K562 (cell line): Measurements from ENCODE around the gene GYPE. TPM values are rescaled to one million over a fixed set of nuclear protein-coding genes. Genes with fewer than 3 reads are reported as not detected.
"Not testable (repeated sequence)": the region's sequence is repeated elsewhere in the genome, so short reads cannot be mapped to it uniquely, and the experiment has no call there.

Source experiments
- ATAC-seq: fragments of 200-7000 bp; cut with Tn5 transposase; 3 replicates; pipeline ENCODE4 v1.9.1; 2020; ENCODE audit warnings: moderate library complexity
- BruUV-seq: library from RNA; stranded (reverse); fragments of 400-500 nt; replicated peaks from 2 replicates; lab custom pipeline; 2021; lab: Mats Ljungman, UMichigan
- CTCF ChIA-PET: fragments of 300-600 bp; formaldehyde crosslinking; extraction: SDS; loops from one replicate; lab custom pipeline; 2021; ENCODE audit warnings: low intra/inter-chr PET ratio; lab: Yijun Ruan, JAX
- POLR2A ChIA-PET: fragments of 300-600, 350-650 bp; sonication (Branson Sonifier 250); formaldehyde crosslinking; extraction: SDS; loops from one replicate; lab custom pipeline; 2021; ENCODE audit warnings: antibody characterized with exemption, inconsistent platforms; lab: Yijun Ruan, JAX
- DNase-seq, 4 experiments: peaks; one replicate each; pipeline versions ENCODE4 v3.0.0 to v3.0.0-alpha.2; 2011 to 2018; ENCODE audit warnings: low spot score in 3 of 4, mixed read lengths in 3 of 4; ENCODE audit errors: extremely low read depth in 1 of 4
- FAIRE-seq: peaks from 2 replicates; lab custom pipeline; 2011; peaks lifted over from hg19 to GRCh38; lab: Jason Lieb, UNC
- H2AFZ ChIP-seq: 2 replicates; pipeline ENCODE4 v1.6.0; 2011; ENCODE audit warnings: low read depth, low read length, control low read depth, inconsistent platforms
- H3K27ac ChIP-seq: fragments of 200-600 bp; 3 replicates; pipeline ENCODE4 v1.8.0; 2011; ENCODE audit warnings: low read depth, mild to moderate bottlenecking, control low read depth, inconsistent platforms, low read length, moderate library complexity, mixed read lengths; ENCODE audit errors: extremely low read depth
- H3K27me3 ChIP-seq, 2 experiments: fragments of 300-600 bp in 1 of 2; 2 replicates in 1 of 2; 3 replicates in 1 of 2; pipeline versions ENCODE4 v1.6.0 to v1.8.0; 2011; ENCODE audit warnings: inconsistent platforms in 2 of 2, low read length in 2 of 2, mild to moderate bottlenecking in 1 of 2, mixed read lengths in 1 of 2, moderate library complexity in 1 of 2; ENCODE audit not compliant: control insufficient read depth in 2 of 2, insufficient read depth in 2 of 2
- H3K36me3 ChIP-seq: fragments of 300-600 bp; 3 replicates; pipeline ENCODE4 v1.8.0; 2011; ENCODE audit warnings: mild to moderate bottlenecking, low read length, inconsistent platforms; ENCODE audit not compliant: control insufficient read depth, insufficient read depth
- H3K4me1 ChIP-seq, 2 experiments: fragments of 200-600 bp in 1 of 2; replicated peaks in 1 of 2; 2 replicates in 1 of 2; 3 replicates in 1 of 2; pipeline versions ENCODE4 v1.5.1 to v1.8.0; 2011; ENCODE audit warnings: inconsistent platforms in 2 of 2, low read length in 2 of 2, mild to moderate bottlenecking in 1 of 2, mixed read lengths in 1 of 2, moderate library complexity in 1 of 2; ENCODE audit not compliant: control insufficient read depth in 2 of 2, insufficient read depth in 2 of 2
- H3K4me2 ChIP-seq: 2 replicates; pipeline ENCODE4 v1.6.1; 2011; ENCODE audit warnings: low read length, control low read depth, inconsistent platforms, mixed read lengths; ENCODE audit not compliant: insufficient read depth
- H3K4me3 ChIP-seq: fragments of 200-600 bp; sonication (generic), shearing (Covaris generic); 2 replicates; pipeline ENCODE4 v1.5.1; 2016; ENCODE audit warnings: control low read depth, inconsistent platforms
- H3K79me2 ChIP-seq: fragments of 200-600 bp; 3 replicates; pipeline ENCODE4 v1.8.0; 2011; ENCODE audit warnings: low read length, inconsistent platforms; ENCODE audit not compliant: control insufficient read depth, insufficient read depth
- H3K9ac ChIP-seq, 2 experiments: 2 replicates each; pipeline versions ENCODE4 v1.6.0 to v1.6.1; 2011; ENCODE audit warnings: low read depth in 2 of 2, low read length in 2 of 2, control low read depth in 1 of 2, inconsistent platforms in 1 of 2, mild to moderate bottlenecking in 1 of 2, mixed read lengths in 1 of 2; ENCODE audit not compliant: insufficient read depth in 1 of 2
- H3K9me1 ChIP-seq: one replicate; pipeline ENCODE4 v1.6.0; 2011; ENCODE audit warnings: inconsistent platforms, mild to moderate bottlenecking, low read length, moderate library complexity; ENCODE audit not compliant: control insufficient read depth, insufficient read depth
- H3K9me3 ChIP-seq: replicated peaks from 2 replicates; pipeline ENCODE4 v1.5.1; 2011; ENCODE audit warnings: low read depth, low read length, inconsistent platforms; ENCODE audit not compliant: control insufficient read depth, insufficient read depth
- H4K20me1 ChIP-seq: replicated peaks from 2 replicates; pipeline ENCODE4 v1.6.1; 2011; ENCODE audit warnings: low read length, inconsistent platforms, mixed read lengths; ENCODE audit not compliant: control insufficient read depth, insufficient read depth
- ARHGAP35 ChIP-seq: fragments of 450-650 bp; IDR thresholded peaks from 2 replicates; pipeline ENCODE4 v1.6.1; 2018; ENCODE audit not compliant: partially characterized antibody
- DPF2 ChIP-seq: fragments of 450-650 bp; IDR thresholded peaks from 2 replicates; pipeline ENCODE4 v1.6.1; 2016
- EHMT2 ChIP-seq: fragments of 450-650 bp; IDR thresholded peaks from 2 replicates; pipeline ENCODE4 v1.6.1; 2018; ENCODE audit warnings: antibody characterized with exemption
- FOXJ2 ChIP-seq: fragments of 200-800 bp; sonication (Bioruptor generic); IDR thresholded peaks from 2 replicates; pipeline ENCODE4 v1.6.1; 2016; ENCODE audit warnings: missing genetic modification characterization, missing compliant biosample characterization
- HLTF ChIP-seq: fragments of 450-650 bp; IDR thresholded peaks from 2 replicates; pipeline ENCODE4 v1.6.1; 2016
- MTA1 ChIP-seq: fragments of 450-650 bp; IDR thresholded peaks from 2 replicates; pipeline ENCODE4 v1.6.1; 2017; ENCODE audit warnings: borderline replicate concordance
- NBN ChIP-seq: fragments of 450-650 bp; IDR thresholded peaks from 2 replicates; pipeline ENCODE4 v1.6.1; 2016; ENCODE audit warnings: low read depth, mild to moderate bottlenecking
- ZNF512 ChIP-seq: IDR thresholded peaks from 2 replicates; pipeline ENCODE4 v1.6.1; 2016; ENCODE audit warnings: missing genetic modification characterization, missing compliant biosample characterization
- WGBS: fragments of 100-300 bp; shearing (Covaris generic); methylation state at CpG from one replicate; pipeline ENCODE4 v1.1.6; 2016; ENCODE audit warnings: low coverage, mixed read lengths; ENCODE audit not compliant: insufficient coverage; ENCODE audit errors: missing lambda C conversion rate; 5-methylcytosine and 5-hydroxymethylcytosine counted together
- in situ Hi-C: fragments of 300-500 bp; cut with MboI; formaldehyde crosslinking; loops from 4 replicates; pipeline ENCODE4 v1.15.0; 2018; ENCODE audit warnings: inconsistent platforms, mixed read lengths
- intact Hi-C: fragments of 100-400 bp; cut with micrococcal nuclease; formaldehyde crosslinking; loops from 2 replicates; pipeline ENCODE4 v1.14.2; 2022
- polyA plus RNA-seq, 8 experiments: library from polyadenylated mRNA; depleted of rRNA in 4 of 8; stranded (reverse) in 5 of 8; unstranded in 3 of 8; fragments of >200 nt; fragmentation: Nextera tagmentation in 2 of 8; fragmentation: Illumina TruSeq in 1 of 8; extraction: Ambion mirVana in 2 of 8; extraction: Trizol in 1 of 8; gene quantifications; 2 replicates each; pipeline versions ENCODE4 v1.2.1 to v1.2.3, GENCODE V29; 2011 to 2014; ENCODE audit warnings: inconsistent platforms in 1 of 8, missing spikeins in 1 of 8
- total RNA-seq, 7 experiments: library from RNA; depleted of rRNA in 6 of 7; stranded (reverse); fragments of >200 nt in 6 of 7; fragmentation: Illumina TruSeq in 2 of 7; extraction: Trizol in 2 of 7; gene quantifications; 2 replicates each; pipeline versions ENCODE4 v1.2.1 to v1.2.3, GENCODE V29; 2011 to 2021; ENCODE audit warnings: low replicate concordance in 1 of 7
- TF ChIP-seq, protein P1 (sequence below): fragments of 450-650 bp; formaldehyde crosslinking; conservative IDR thresholded peaks from 2 replicates; pipeline ENCODE4 v1.4.0; 2022; ENCODE audit warnings: mild to moderate bottlenecking, missing genetic modification characterization
- TF ChIP-seq, protein P2 (sequence below): fragments of 450-650 bp; IDR thresholded peaks from 2 replicates; pipeline ENCODE4 v1.6.1; 2016; ENCODE audit warnings: low read depth

Gene GYPE
- total and polyA plus RNA-seq, 9 of the 15 experiments (the other 6 are each of a cell fraction or from before 2014, with no cell fraction given): 16.8 to 108 (median 43.7) TPM

- H3K9me1 ChIP-seq, BruUV-seq, H3K4me3 ChIP-seq, CTCF ChIA-PET, H3K4me1 ChIP-seq, H3K79me2 ChIP-seq, H4K20me1 ChIP-seq, H3K9me3 ChIP-seq, intact Hi-C loops, H3K9ac ChIP-seq, H3K27me3 ChIP-seq, H3K4me2 ChIP-seq, DNase-seq, FAIRE-seq, H3K36me3 ChIP-seq, H3K27ac ChIP-seq, in situ Hi-C loops, POLR2A ChIA-PET: not testable (repeated sequence)
- WGBS: 44% methylated on average over 2 of the region's 3 CpGs
- peak; percentile 82 for ATAC-seq
- peak overlapping the region; percentile 44; the same call in 1 of the 2 replicates for H2AFZ ChIP-seq
- 0 out of 2 replicates have a peak, but pooled peaks have one; percentile 21 for TF ChIP-seq HLTF
- TF ChIP-seq EHMT2: peak; percentile 69; the same call in 1 of the 2 replicates
- TF ChIP-seq, protein P1, sequence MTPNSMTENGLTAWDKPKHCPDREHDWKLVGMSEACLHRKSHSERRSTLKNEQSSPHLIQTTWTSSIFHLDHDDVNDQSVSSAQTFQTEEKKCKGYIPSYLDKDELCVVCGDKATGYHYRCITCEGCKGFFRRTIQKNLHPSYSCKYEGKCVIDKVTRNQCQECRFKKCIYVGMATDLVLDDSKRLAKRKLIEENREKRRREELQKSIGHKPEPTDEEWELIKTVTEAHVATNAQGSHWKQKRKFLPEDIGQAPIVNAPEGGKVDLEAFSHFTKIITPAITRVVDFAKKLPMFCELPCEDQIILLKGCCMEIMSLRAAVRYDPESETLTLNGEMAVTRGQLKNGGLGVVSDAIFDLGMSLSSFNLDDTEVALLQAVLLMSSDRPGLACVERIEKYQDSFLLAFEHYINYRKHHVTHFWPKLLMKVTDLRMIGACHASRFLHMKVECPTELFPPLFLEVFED (CRISPR knock-in tag): 0 out of 2 replicates have a peak, but pooled peaks have one; percentile 14
- TF ChIP-seq DPF2: peak; percentile 27; the same call in 1 of the 2 replicates
- peak; percentile 86 for TF ChIP-seq ZNF512 (tag)
- TF ChIP-seq NBN: 0 out of 2 replicates have a peak, but pooled peaks have one; percentile 34
- TF ChIP-seq FOXJ2 (tag): 0 out of 2 replicates have a peak, but pooled peaks have one; percentile 44
- TF ChIP-seq ARHGAP35: peak; percentile 64
- TF ChIP-seq, protein P2, sequence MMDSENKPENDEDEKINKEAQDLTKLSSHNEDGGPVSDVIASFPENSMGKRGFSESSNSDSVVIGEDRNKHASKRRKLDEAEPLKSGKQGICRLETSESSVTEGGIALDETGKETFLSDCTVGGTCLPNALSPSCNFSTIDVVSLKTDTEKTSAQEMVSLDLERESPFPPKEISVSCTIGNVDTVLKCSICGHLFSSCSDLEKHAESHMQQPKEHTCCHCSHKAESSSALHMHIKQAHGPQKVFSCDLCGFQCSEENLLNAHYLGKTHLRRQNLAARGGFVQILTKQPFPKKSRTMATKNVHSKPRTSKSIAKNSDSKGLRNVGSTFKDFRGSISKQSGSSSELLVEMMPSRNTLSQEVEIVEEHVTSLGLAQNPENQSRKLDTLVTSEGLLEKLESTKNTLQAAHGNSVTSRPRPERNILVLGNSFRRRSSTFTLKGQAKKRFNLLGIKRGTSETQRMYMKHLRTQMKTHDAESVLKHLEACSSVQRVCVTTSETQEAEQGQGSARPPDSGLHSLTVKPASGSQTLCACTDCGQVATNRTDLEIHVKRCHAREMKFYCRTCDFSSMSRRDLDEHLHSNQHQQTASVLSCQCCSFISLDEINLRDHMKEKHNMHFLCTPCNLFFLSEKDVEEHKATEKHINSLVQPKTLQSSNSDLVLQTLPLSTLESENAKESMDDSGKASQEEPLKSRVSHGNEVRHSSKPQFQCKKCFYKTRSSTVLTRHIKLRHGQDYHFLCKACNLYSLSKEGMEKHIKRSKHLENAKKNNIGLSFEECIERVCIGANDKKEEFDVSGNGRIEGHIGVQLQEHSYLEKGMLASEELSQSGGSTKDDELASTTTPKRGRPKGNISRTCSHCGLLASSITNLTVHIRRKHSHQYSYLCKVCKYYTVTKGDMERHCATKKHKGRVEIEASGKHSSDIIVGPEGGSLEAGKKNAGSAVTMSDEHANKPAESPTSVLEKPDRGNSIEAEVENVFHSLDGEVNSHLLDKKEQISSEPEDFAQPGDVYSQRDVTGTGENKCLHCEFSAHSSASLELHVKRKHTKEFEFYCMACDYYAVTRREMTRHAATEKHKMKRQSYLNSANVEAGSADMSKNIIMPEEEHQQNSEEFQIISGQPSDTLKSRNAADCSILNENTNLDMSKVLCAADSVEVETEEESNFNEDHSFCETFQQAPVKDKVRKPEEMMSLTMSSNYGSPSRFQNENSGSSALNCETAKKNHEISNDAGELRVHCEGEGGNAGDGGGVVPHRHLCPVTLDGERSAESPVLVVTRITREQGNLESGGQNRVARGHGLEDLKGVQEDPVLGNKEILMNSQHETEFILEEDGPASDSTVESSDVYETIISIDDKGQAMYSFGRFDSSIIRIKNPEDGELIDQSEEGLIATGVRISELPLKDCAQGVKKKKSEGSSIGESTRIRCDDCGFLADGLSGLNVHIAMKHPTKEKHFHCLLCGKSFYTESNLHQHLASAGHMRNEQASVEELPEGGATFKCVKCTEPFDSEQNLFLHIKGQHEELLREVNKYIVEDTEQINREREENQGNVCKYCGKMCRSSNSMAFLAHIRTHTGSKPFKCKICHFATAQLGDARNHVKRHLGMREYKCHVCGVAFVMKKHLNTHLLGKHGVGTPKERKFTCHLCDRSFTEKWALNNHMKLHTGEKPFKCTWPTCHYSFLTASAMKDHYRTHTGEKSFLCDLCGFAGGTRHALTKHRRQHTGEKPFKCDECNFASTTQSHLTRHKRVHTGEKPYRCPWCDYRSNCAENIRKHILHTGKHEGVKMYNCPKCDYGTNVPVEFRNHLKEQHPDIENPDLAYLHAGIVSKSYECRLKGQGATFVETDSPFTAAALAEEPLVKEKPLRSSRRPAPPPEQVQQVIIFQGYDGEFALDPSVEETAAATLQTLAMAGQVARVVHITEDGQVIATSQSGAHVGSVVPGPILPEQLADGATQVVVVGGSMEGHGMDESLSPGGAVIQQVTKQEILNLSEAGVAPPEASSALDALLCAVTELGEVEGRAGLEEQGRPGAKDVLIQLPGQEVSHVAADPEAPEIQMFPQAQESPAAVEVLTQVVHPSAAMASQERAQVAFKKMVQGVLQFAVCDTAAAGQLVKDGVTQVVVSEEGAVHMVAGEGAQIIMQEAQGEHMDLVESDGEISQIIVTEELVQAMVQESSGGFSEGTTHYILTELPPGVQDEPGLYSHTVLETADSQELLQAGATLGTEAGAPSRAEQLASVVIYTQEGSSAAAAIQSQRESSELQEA: peak; percentile 40; the same call in 1 of the 2 replicates
- peak; percentile 73; the same call in 1 of the 2 replicates for TF ChIP-seq MTA1
Observed at GRCh38 chr4:143842624-143843505, 62.5 kb downstream of the GYPE start.
